Measurements from ENCODE around the gene PLCD3. TPM values are rescaled to one million over a fixed set of nuclear protein-coding genes. Genes with fewer than 3 reads are reported as not detected.

Gene PLCD3
- total and polyA plus RNA-seq, 2 of the 13 experiments (the other 11 are each of a cell fraction or from before 2014, with no cell fraction given): 11.3 to 39.1 TPM

DNA sequence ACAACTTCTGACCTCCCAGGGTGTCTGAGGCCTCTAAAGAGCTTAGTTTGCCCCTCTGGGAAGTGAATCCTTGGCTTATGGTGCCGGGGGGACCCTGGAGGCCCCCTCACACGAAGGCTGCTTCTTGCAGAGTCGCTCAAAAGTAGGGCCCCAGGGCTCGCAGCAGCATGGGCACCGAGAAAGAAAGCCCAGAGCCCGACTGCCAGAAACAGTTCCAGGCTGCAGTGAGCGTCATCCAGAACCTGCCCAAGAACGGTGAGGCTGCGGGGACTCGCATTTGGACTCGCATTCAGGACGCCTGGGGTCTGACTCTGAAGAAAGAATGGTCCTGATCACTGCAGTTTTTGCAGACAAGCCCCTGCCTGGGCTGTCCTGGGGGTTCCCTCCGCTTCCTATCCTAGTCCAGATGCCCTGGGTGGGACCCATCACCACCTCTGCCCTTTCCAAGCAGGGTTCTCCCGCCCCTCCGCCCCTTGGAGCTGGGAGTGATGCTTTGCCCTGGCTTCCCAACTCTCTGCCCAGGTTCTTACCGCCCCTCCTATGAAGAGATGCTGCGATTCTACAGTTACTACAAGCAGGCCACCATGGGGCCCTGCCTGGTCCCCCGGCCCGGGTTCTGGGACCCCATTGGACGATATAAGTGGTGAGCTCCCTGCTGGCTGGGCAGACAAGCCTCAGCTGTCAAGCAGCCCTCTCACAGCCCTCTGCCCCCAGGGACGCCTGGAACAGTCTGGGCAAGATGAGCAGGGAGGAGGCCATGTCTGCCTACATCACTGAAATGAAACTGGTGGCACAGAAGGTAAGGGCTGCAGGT is 3.9 kb upstream of the PLCD3 start (continued):
- TF ChIP-seq, protein P1, sequence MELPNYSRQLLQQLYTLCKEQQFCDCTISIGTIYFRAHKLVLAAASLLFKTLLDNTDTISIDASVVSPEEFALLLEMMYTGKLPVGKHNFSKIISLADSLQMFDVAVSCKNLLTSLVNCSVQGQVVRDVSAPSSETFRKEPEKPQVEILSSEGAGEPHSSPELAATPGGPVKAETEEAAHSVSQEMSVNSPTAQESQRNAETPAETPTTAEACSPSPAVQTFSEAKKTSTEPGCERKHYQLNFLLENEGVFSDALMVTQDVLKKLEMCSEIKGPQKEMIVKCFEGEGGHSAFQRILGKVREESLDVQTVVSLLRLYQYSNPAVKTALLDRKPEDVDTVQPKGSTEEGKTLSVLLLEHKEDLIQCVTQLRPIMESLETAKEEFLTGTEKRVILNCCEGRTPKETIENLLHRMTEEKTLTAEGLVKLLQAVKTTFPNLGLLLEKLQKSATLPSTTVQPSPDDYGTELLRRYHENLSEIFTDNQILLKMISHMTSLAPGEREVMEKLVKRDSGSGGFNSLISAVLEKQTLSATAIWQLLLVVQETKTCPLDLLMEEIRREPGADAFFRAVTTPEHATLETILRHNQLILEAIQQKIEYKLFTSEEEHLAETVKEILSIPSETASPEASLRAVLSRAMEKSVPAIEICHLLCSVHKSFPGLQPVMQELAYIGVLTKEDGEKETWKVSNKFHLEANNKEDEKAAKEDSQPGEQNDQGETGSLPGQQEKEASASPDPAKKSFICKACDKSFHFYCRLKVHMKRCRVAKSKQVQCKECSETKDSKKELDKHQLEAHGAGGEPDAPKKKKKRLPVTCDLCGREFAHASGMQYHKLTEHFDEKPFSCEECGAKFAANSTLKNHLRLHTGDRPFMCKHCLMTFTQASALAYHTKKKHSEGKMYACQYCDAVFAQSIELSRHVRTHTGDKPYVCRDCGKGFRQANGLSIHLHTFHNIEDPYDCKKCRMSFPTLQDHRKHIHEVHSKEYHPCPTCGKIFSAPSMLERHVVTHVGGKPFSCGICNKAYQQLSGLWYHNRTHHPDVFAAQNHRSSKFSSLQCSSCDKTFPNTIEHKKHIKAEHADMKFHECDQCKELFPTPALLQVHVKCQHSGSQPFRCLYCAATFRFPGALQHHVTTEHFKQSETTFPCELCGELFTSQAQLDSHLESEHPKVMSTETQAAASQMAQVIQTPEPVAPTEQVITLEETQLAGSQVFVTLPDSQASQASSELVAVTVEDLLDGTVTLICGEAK (IDR thresholded peaks at IDR 0.05): no peak
- TF ChIP-seq, protein P1 (CRISPR knock-in tag; IDR thresholded peaks at IDR 0.05): peak; percentile 4; the same call in 1 of the 2 replicates
- TF ChIP-seq, protein P2, sequence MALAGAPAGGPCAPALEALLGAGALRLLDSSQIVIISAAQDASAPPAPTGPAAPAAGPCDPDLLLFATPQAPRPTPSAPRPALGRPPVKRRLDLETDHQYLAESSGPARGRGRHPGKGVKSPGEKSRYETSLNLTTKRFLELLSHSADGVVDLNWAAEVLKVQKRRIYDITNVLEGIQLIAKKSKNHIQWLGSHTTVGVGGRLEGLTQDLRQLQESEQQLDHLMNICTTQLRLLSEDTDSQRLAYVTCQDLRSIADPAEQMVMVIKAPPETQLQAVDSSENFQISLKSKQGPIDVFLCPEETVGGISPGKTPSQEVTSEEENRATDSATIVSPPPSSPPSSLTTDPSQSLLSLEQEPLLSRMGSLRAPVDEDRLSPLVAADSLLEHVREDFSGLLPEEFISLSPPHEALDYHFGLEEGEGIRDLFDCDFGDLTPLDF (CRISPR knock-in tag; IDR thresholded peaks at IDR 0.05): no peak
- TF ChIP-seq, protein P3, sequence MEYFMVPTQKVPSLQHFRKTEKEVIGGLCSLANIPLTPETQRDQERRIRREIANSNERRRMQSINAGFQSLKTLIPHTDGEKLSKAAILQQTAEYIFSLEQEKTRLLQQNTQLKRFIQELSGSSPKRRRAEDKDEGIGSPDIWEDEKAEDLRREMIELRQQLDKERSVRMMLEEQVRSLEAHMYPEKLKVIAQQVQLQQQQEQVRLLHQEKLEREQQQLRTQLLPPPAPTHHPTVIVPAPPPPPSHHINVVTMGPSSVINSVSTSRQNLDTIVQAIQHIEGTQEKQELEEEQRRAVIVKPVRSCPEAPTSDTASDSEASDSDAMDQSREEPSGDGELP (IDR thresholded peaks at IDR 0.05; ENCODE audit: borderline replicate concordance, low read depth): no peak
- TF ChIP-seq, protein P4, sequence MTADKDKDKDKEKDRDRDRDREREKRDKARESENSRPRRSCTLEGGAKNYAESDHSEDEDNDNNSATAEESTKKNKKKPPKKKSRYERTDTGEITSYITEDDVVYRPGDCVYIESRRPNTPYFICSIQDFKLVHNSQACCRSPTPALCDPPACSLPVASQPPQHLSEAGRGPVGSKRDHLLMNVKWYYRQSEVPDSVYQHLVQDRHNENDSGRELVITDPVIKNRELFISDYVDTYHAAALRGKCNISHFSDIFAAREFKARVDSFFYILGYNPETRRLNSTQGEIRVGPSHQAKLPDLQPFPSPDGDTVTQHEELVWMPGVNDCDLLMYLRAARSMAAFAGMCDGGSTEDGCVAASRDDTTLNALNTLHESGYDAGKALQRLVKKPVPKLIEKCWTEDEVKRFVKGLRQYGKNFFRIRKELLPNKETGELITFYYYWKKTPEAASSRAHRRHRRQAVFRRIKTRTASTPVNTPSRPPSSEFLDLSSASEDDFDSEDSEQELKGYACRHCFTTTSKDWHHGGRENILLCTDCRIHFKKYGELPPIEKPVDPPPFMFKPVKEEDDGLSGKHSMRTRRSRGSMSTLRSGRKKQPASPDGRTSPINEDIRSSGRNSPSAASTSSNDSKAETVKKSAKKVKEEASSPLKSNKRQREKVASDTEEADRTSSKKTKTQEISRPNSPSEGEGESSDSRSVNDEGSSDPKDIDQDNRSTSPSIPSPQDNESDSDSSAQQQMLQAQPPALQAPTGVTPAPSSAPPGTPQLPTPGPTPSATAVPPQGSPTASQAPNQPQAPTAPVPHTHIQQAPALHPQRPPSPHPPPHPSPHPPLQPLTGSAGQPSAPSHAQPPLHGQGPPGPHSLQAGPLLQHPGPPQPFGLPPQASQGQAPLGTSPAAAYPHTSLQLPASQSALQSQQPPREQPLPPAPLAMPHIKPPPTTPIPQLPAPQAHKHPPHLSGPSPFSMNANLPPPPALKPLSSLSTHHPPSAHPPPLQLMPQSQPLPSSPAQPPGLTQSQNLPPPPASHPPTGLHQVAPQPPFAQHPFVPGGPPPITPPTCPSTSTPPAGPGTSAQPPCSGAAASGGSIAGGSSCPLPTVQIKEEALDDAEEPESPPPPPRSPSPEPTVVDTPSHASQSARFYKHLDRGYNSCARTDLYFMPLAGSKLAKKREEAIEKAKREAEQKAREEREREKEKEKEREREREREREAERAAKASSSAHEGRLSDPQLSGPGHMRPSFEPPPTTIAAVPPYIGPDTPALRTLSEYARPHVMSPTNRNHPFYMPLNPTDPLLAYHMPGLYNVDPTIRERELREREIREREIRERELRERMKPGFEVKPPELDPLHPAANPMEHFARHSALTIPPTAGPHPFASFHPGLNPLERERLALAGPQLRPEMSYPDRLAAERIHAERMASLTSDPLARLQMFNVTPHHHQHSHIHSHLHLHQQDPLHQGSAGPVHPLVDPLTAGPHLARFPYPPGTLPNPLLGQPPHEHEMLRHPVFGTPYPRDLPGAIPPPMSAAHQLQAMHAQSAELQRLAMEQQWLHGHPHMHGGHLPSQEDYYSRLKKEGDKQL (CRISPR knock-in tag; IDR thresholded peaks at IDR 0.05; ENCODE audit: low read depth): no peak
- no peak for TF ChIP-seq ZKSCAN5 (CRISPR knock-in tag; IDR thresholded peaks at IDR 0.05)
- TF ChIP-seq ZNF34 (CRISPR knock-in tag; IDR thresholded peaks at IDR 0.05; ENCODE audit: borderline replicate concordance): no peak
- TF ChIP-seq, protein P5, sequence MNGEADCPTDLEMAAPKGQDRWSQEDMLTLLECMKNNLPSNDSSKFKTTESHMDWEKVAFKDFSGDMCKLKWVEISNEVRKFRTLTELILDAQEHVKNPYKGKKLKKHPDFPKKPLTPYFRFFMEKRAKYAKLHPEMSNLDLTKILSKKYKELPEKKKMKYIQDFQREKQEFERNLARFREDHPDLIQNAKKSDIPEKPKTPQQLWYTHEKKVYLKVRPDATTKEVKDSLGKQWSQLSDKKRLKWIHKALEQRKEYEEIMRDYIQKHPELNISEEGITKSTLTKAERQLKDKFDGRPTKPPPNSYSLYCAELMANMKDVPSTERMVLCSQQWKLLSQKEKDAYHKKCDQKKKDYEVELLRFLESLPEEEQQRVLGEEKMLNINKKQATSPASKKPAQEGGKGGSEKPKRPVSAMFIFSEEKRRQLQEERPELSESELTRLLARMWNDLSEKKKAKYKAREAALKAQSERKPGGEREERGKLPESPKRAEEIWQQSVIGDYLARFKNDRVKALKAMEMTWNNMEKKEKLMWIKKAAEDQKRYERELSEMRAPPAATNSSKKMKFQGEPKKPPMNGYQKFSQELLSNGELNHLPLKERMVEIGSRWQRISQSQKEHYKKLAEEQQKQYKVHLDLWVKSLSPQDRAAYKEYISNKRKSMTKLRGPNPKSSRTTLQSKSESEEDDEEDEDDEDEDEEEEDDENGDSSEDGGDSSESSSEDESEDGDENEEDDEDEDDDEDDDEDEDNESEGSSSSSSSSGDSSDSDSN (CRISPR knock-in tag; IDR thresholded peaks at IDR 0.05): no peak
